K562 (cell line): ENCODE results near the gene CNP. TPM values are rescaled to one million over a fixed set of nuclear protein-coding genes. Genes with fewer than 3 reads are reported as not detected.

Experiments used
- AFF1 ChIP-seq, 2 experiments: fragments of 450-650 bp; IDR thresholded peaks; 2 replicates each; pipeline ENCODE4 v1.6.1; 2018; ENCODE audit warnings: mild to moderate bottlenecking in 2 of 2, low read depth in 1 of 2; ENCODE audit not compliant: partially characterized antibody in 2 of 2
- CBFA2T3 ChIP-seq: fragments of 450-650 bp; IDR thresholded peaks from 2 replicates; pipeline ENCODE4 v1.6.1; 2017
- CEBPB ChIP-seq: fragments of 450-650 bp; IDR thresholded peaks from 2 replicates; pipeline ENCODE4 v1.6.1; 2016; ENCODE audit warnings: missing genetic modification characterization, missing compliant biosample characterization
- CREB3L1 ChIP-seq: fragments of 450-650 bp; IDR thresholded peaks from 2 replicates; pipeline ENCODE4 v1.6.1; 2014; ENCODE audit warnings: low read depth, mild to moderate bottlenecking, moderate library complexity, borderline replicate concordance
- ELF4 ChIP-seq: fragments of 450-650 bp; formaldehyde crosslinking; IDR thresholded peaks from 2 replicates; pipeline ENCODE4 v1.4.0; 2022; ENCODE audit warnings: missing genetic modification characterization
- KLF6 ChIP-seq: fragments of 250-450 bp; sonication (Bioruptor Pico); IDR thresholded peaks from 2 replicates; pipeline ENCODE4 v1.4.0; 2020; ENCODE audit warnings: mild to moderate bottlenecking, moderate library complexity, borderline replicate concordance
- MEIS2 ChIP-seq: fragments of 450-650 bp; IDR thresholded peaks from 2 replicates; pipeline ENCODE4 v1.6.1; 2014; ENCODE audit warnings: mild to moderate bottlenecking; ENCODE audit not compliant: partially characterized antibody
- MXD1 ChIP-seq: fragments of 250-450 bp; sonication (Bioruptor Pico); IDR thresholded peaks from 2 replicates; pipeline ENCODE4 v1.8.0; 2021; ENCODE audit warnings: borderline replicate concordance, mild to moderate bottlenecking, moderate library complexity; ENCODE audit not compliant: poor library complexity, severe bottlenecking
- NCOA4 ChIP-seq: fragments of 450-650 bp; IDR thresholded peaks from 2 replicates; pipeline ENCODE4 v1.6.1; 2018; ENCODE audit warnings: mild to moderate bottlenecking; ENCODE audit not compliant: partially characterized antibody
- PBX2 ChIP-seq, 2 experiments: IDR thresholded peaks in 1 of 2; conservative IDR thresholded peaks in 1 of 2; 2 replicates each; pipeline ENCODE4 v1.6.1; 2016; ENCODE audit warnings: low read depth in 2 of 2, mild to moderate bottlenecking in 1 of 2, missing compliant biosample characterization in 1 of 2, missing genetic modification characterization in 1 of 2, moderate library complexity in 1 of 2
- TAF1 ChIP-seq: IDR thresholded peaks from 2 replicates; pipeline ENCODE4 v1.6.1; 2011; ENCODE audit warnings: mild to moderate bottlenecking, low read length, moderate library complexity; ENCODE audit not compliant: insufficient read depth, control insufficient read depth, severe bottlenecking; ENCODE audit errors: extremely low read depth
- ZC3H4 ChIP-seq: sonication (generic); formaldehyde crosslinking; IDR thresholded peaks from 2 replicates; pipeline ENCODE4 v1.9.0; 2021; ENCODE audit warnings: missing genetic modification reagents, borderline replicate concordance
- ZKSCAN1 ChIP-seq: fragments of 150-350 bp; IDR thresholded peaks from 2 replicates; pipeline ENCODE4 v1.6.1; 2016; ENCODE audit warnings: low read depth, low read length
- ZNF24 ChIP-seq: fragments of 450-650 bp; IDR thresholded peaks from 2 replicates; pipeline ENCODE4 v1.6.1; 2016
- polyA plus RNA-seq, 8 experiments: library from polyadenylated mRNA; depleted of rRNA in 4 of 8; stranded (reverse) in 5 of 8; unstranded in 3 of 8; fragments of >200 nt; fragmentation: Nextera tagmentation in 2 of 8; fragmentation: Illumina TruSeq in 1 of 8; extraction: Ambion mirVana in 2 of 8; extraction: Trizol in 1 of 8; gene quantifications; 2 replicates each; pipeline versions ENCODE4 v1.2.1 to v1.2.3, GENCODE V29; 2011 to 2014; ENCODE audit warnings: inconsistent platforms in 1 of 8, missing spikeins in 1 of 8
- total RNA-seq, 7 experiments: library from RNA; depleted of rRNA in 6 of 7; stranded (reverse); fragments of >200 nt in 6 of 7; fragmentation: Illumina TruSeq in 2 of 7; extraction: Trizol in 2 of 7; gene quantifications; 2 replicates each; pipeline versions ENCODE4 v1.2.1 to v1.2.3, GENCODE V29; 2011 to 2021; ENCODE audit warnings: low replicate concordance in 1 of 7
- TF ChIP-seq, protein P1 (sequence below): sonication (generic); IDR thresholded peaks from 2 replicates; pipeline ENCODE4 v1.6.1; 2016
- TF ChIP-seq, protein P2 (sequence below): sonication (generic); formaldehyde crosslinking; IDR thresholded peaks from 2 replicates; pipeline ENCODE4 v1.8.0; 2022; ENCODE audit warnings: missing genetic modification reagents, mild to moderate bottlenecking, moderate library complexity, borderline replicate concordance

The CNP gene
- total and polyA plus RNA-seq, 9 of the 15 experiments (the other 6 are each of a cell fraction or from before 2014, with no cell fraction given) = 1.7 to 52.0 (median 29.1) TPM

DNA sequence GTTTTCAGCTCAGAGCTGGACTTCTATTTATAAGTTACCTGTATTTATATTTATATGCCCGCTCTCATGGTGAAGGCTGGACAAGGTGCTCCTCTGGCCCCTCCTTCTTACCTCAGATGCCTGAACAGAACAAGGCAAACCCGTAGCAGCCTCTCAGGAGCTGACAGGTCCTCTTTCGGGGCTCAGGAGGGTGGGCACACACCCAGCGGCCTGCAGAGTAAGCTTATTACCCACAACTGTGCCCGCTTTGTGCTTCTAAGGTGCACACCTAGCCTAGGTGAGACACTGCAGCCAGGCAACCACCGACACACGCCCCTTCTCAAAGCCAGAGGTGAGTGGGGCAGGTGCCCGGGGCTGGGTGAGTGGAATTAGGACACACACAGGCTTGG lies 58.6 kb downstream of the CNP start (continued):
- TF ChIP-seq PBX2 (CRISPR knock-in tag; IDR thresholded peaks at IDR 0.05; ENCODE audit: low read depth) = no peak
- TF ChIP-seq PBX2 (tag; conservative IDR thresholded peaks at IDR 0.05; ENCODE audit: low read depth) = no peak
- no peak for TF ChIP-seq CBFA2T3
- TF ChIP-seq MXD1 = no peak
- no peak for TF ChIP-seq ELF4 (CRISPR knock-in tag)
- no peak for TF ChIP-seq TAF1
- TF ChIP-seq ZKSCAN1 = peak; percentile 4; the same call in 1 of the 2 replicates
- TF ChIP-seq NCOA4 = no peak
- TF ChIP-seq CEBPB (tag) = no peak
- no peak for TF ChIP-seq MEIS2
- TF ChIP-seq, protein P1, sequence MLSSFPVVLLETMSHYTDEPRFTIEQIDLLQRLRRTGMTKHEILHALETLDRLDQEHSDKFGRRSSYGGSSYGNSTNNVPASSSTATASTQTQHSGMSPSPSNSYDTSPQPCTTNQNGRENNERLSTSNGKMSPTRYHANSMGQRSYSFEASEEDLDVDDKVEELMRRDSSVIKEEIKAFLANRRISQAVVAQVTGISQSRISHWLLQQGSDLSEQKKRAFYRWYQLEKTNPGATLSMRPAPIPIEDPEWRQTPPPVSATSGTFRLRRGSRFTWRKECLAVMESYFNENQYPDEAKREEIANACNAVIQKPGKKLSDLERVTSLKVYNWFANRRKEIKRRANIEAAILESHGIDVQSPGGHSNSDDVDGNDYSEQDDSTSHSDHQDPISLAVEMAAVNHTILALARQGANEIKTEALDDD = no peak
- TF ChIP-seq CREB3L1 = no peak
- TF ChIP-seq ZC3H4 = no peak
- TF ChIP-seq ZNF24 = no peak
- TF ChIP-seq AFF1 (IDR thresholded peaks at IDR 0.05; ENCODE audit: low read depth in 1 of 2, partially characterized antibody in 2 of 2) = no peak
- TF ChIP-seq KLF6 (CRISPR knock-in tag) = no peak
- TF ChIP-seq, protein P2, sequence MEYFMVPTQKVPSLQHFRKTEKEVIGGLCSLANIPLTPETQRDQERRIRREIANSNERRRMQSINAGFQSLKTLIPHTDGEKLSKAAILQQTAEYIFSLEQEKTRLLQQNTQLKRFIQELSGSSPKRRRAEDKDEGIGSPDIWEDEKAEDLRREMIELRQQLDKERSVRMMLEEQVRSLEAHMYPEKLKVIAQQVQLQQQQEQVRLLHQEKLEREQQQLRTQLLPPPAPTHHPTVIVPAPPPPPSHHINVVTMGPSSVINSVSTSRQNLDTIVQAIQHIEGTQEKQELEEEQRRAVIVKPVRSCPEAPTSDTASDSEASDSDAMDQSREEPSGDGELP (CRISPR knock-in tag) = 0 out of 2 replicates have a peak, but pooled peaks have one; percentile 7
